Mucosa of rectum (tissue), 2 donors: ENCODE results near the gene KCNJ12.
"Not testable (repeated sequence)": the region's sequence is repeated elsewhere in the genome, so short reads cannot be mapped to it uniquely, and the experiment has no call there.

Experiments used
- H3K27ac ChIP-seq, 2 donors: one replicate each; pipeline ENCODE4 v1.7.0; 2013; ENCODE audit warnings: inconsistent platforms in 2 of 2, low read depth in 2 of 2, low read length in 2 of 2
- H3K27me3 ChIP-seq, 2 donors: one replicate each; pipeline ENCODE4 v1.7.0; 2013; ENCODE audit warnings: low read length in 2 of 2; ENCODE audit not compliant: control insufficient read depth in 2 of 2, insufficient read depth in 2 of 2
- H3K36me3 ChIP-seq, 2 donors: one replicate each; pipeline ENCODE4 v1.7.0; 2013; ENCODE audit warnings: low read length in 2 of 2; ENCODE audit not compliant: control insufficient read depth in 2 of 2, insufficient read depth in 2 of 2
- H3K4me1 ChIP-seq, 2 donors: one replicate each; pipeline ENCODE4 v1.7.0; 2013; ENCODE audit warnings: low read length in 2 of 2, mild to moderate bottlenecking in 1 of 2; ENCODE audit not compliant: control insufficient read depth in 2 of 2, insufficient read depth in 2 of 2
- H3K4me3 ChIP-seq, 2 donors: one replicate each; pipeline ENCODE4 v1.7.0; 2013; ENCODE audit warnings: low read length in 2 of 2
- H3K9ac ChIP-seq, 2 donors: one replicate each; pipeline ENCODE4 v1.7.0; 2013; ENCODE audit warnings: low read length in 2 of 2, low read depth in 1 of 2, mild to moderate bottlenecking in 1 of 2
- H3K9me3 ChIP-seq, 2 donors: one replicate each; pipeline ENCODE4 v1.7.0; 2013; ENCODE audit warnings: low read length in 2 of 2; ENCODE audit not compliant: control insufficient read depth in 2 of 2
- donor health status: healthy.
- donor health status: Normal muscosa, but diverticular disease.

The KCNJ12 gene

DNA sequence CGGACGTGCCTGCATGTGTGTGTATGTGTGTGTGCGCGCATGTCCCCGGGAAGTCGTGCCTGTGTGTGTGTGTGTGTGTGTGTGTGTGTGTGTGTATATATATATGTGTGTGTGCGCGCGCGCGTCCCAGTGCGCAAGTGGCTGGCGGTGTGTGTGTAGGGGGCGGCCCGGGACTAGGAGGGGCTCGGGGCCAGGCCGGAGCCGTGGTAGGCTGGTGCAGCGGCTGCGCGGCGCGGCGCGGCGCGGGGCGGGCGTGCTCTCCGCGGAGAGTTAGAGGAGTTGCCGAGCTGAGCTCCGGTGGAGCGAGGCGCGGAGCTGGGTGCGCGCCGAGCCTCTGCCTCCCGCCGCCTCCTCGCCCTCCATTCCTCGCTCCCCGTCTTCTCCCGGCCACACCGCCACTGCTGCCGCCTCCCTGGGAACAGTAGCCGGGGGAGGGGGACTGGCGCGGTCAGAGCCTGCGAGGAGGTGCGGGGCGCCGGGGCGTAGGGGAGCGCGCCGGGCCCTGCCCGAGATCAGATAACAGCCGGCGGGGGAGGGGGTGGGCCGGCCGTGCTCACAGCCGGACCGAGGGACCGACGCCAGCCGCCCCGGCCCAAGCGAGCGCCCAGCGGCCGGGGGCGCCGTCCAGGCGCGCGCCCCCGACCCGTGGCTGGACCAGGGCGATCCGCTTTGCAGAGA, at the start of gene KCNJ12:
TSS of gene KCNJ12 (plus strand) at position 277 of the 678 bp plus-strand sequence. CDS start 38,986 bp downstream, outside the sequence.
- H3K9me3 ChIP-seq = no peaks in the 10 kb centered on the region
- H3K36me3 ChIP-seq = no peaks in the 10 kb centered on the region
- H3K9ac ChIP-seq = peak within 1 kb of the TSS in 1 of 2 donors; percentile 3
- no peak within 1 kb of the TSS for H3K27ac ChIP-seq
- H3K27me3 ChIP-seq = peaks cover 8 to 10% of the 10 kb centered on the region in 2 donors
- H3K4me3 ChIP-seq = peak within 1 kb of the TSS; percentile 39 to 48
- peaks cover 13 to 21% of the 10 kb centered on the region in 2 donors for H3K4me1 ChIP-seq

DNA sequence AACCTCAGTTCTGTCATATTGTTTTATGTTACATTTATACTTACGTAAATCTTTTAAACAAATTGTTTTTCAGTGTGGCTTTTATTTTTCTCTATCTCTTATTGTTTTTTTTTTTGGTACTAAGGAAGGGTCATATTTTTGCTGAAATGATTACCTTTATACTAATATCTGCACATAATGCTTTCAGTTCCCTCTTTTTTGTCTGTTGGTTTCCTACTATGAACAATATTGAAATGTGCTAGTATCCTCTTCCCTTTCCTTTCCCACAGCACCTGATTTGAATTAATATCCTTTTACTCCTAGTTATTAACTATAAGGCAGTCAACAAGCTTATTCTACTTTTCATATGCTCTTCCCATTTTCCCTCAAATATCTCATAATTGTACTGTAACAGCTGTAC, 48.2 kb upstream of the KCNJ12 start:
- not testable (repeated sequence) for H3K4me1 ChIP-seq, H3K36me3 ChIP-seq, H3K27me3 ChIP-seq, H3K27ac ChIP-seq, H3K9ac ChIP-seq, H3K4me3 ChIP-seq, H3K9me3 ChIP-seq

DNA sequence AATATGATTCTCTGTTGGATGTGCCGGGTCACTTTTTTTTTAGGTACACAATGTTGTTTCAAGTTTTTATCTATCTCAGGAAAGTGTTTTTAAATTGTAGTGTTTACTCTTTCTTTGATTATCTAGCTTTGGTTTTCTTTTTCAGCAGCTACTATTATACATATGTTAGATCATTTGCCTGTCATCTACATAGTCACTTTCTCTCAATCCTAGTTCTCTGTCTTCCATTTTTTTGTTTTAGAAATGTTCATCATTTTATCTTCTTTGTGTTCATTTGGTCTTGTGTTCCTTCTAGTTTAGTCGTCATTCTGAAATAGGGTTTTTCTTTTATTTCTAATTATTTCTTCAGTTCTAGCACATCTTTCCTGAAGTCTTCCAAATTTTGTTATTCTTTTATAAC, 47.4 kb upstream of the KCNJ12 start:
- H3K4me1 ChIP-seq, H3K9me3 ChIP-seq, H3K36me3 ChIP-seq, H3K27ac ChIP-seq, H3K27me3 ChIP-seq, H3K9ac ChIP-seq, H3K4me3 ChIP-seq: not testable (repeated sequence)

DNA sequence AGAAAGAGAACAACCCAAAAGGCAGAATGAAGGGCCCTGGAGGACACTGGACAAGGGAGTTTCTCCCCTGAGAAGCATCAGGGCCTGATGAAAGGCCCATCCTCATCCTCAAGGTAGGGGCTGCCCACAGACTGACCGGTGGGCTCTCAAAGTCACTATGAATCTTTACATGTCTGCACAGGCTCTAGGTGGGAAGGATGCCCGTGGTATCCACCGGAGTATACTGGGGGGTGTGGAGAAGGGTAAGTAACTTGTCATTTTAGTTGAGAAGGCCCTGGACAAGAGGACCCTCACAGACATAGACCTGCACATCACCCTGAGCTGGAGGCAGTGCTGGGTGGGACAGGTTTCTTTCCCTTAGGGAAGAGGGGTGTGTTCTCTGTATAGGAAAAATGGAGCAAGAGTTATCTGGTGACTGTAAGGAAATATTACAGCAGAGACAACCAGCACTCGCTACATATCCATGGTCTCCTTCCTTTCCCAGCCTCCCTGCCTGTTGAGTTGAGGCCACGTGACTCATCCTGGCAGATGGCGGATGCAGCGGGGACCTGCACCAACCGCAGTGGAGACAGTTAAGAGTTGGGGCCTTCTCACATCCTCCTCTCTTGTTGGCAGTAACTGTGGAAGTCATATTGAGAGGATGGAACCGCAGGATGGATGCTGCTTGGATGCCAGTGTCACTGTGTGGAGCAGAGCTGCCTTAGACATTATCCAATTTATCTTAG, 45.6 kb upstream of the KCNJ12 start:
- Histone ChIP-seq H3K9me3 (no peaks in the 10 kb centered on the region), H3K27me3 (no peaks in the 10 kb centered on the region), H3K27ac (no peak overlapping the region), H3K36me3 (no peaks in the 10 kb centered on the region), H3K4me3 (no peak overlapping the region), H3K4me1 (no peaks in the 10 kb centered on the region), H3K9ac (no peak overlapping the region)

DNA sequence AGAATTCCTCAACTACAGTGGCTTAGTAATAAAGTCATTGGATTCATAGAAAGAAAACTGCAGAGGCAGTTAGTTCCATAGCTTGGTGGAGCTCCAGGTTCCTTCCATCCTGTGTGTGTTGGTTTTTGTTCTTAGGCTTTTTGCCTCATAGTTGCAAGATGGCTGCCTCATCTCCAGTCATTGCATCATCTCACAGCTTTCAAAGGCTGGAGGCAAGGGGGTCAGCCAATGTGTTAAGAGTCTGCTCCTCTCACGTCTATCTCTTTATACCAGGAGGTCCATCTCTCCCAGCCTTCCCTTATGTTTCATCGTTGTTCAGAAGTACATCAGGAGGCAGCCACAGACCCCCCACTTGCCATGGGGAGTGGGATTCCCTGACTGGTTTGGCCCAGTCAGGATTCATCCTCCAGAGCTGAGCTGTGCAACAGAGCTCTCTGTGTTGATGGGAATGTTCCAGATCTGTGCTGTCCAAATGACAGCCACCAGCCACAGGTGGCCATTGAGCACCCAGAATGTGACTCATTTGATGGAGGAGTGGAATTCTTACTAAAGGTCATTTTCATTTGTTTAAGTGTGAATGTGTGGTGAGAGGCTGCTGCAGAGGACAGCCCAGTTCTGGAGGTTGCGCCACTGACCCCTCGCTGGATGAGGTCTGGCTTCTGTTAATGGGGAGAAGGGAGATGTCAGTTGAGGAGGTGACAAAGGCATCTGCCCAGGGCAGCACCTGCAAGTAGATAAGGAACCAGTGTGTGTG, 39.4 kb upstream of the KCNJ12 start:
- not testable (repeated sequence) for H3K4me1 ChIP-seq, H3K9ac ChIP-seq, H3K27ac ChIP-seq, H3K4me3 ChIP-seq, H3K36me3 ChIP-seq, H3K27me3 ChIP-seq, H3K9me3 ChIP-seq

DNA sequence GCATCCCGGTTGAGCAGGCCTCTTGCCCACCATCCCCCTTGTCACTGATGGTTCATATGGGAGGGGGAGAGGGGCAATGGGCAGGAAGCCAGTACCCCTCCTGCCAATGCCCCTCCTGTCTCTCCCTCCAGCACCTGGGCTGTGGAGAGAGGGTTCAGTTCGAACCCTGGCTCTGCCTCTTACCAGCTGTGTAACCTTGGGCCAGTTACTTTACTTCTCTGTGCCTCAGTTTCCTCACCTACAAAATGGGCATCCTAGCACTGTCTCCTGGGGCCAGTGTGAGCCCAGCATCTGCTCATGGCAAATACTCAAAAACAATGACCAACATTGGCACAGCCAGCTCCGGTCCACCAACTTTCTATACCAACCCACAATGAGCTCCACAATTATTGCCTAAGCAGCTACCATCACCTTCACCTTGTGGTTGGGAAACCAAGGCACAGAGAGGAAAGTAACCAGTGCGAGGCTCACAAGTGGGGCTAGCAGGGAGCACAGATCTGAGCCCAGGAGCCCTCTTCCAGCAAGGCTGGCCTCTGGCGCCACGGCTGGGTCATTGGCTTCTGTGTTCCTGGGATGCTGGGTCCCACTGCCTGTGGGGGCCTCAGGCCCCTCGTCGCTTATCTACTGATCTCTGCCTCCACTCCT, 38.1 kb upstream of the KCNJ12 start:
- H3K4me3 ChIP-seq, H3K9me3 ChIP-seq, H3K9ac ChIP-seq, H3K27me3 ChIP-seq, H3K4me1 ChIP-seq, H3K27ac ChIP-seq, H3K36me3 ChIP-seq: not testable (repeated sequence)

DNA sequence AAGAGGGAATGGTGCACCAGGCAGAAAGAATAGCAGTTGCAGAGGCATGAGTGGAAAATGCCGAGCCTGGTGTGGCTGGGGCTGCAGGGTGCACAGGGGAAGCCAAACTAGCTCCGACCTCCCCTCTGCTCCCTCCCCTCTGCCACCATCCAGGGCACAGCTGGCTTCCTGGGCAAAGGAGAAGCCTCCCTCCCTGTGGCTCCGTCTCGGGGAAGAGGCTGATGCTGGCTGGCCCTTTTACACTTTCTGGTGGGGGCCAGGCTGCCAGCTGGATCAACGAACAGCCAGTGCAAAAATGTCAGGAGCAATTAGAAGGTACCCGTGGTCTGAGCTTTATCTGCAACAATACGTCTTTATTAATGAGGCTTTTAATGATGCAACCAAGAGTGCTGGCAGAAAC, 37.1 kb upstream of the KCNJ12 start:
- no peak overlapping the region for H3K27ac ChIP-seq
- no peaks in the 10 kb centered on the region for H3K9me3 ChIP-seq
- no peak overlapping the region for H3K9ac ChIP-seq
- no peaks in the 10 kb centered on the region for H3K27me3 ChIP-seq
- H3K4me3 ChIP-seq = no peak overlapping the region
- H3K36me3 ChIP-seq = no peaks in the 10 kb centered on the region
- H3K4me1 ChIP-seq = no peaks in the 10 kb centered on the region

DNA sequence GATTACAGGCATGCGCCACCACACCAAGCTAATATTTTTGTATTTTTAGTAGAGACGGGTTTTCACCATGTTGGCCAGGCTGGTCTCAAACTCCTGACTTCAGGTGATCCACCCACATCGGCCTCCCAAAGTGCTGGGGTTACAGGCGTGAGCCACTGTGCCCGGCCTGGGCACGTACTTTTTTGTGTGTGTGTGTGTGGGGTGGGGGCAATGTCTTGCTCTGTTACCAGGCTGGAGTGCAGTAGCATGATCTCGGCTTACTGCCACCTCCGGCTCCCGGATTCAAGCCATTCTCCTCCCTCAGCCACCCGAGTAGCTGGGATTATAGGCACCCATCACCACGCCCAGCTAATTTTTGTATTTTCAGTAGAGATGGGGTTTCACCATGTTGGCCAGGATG, 36.6 kb upstream of the KCNJ12 start:
- H3K9ac ChIP-seq, H3K4me1 ChIP-seq, H3K27ac ChIP-seq, H3K27me3 ChIP-seq, H3K36me3 ChIP-seq, H3K4me3 ChIP-seq, H3K9me3 ChIP-seq: not testable (repeated sequence)

DNA sequence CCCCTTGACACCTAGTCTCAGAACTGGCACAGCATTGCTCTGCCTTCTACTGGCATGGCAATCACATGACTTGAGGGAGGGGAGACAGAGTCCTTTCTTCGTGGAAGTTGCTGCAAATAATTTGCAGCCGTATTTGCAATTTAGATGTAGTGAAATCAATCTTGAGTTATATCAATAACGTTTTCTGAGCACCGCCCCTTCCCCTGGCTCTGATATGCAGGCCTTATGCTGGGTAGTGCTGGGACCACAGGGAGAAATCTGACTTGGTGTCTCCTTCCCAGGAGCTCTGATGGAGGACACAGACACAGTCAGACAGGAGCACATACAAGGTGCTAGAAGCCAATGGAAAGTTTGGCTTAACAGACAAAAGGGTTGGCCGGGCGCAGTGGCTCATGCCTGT, 35.8 kb upstream of the KCNJ12 start:
- H3K4me3 ChIP-seq, H3K36me3 ChIP-seq, H3K9ac ChIP-seq, H3K27ac ChIP-seq, H3K4me1 ChIP-seq, H3K27me3 ChIP-seq, H3K9me3 ChIP-seq: not testable (repeated sequence)

DNA sequence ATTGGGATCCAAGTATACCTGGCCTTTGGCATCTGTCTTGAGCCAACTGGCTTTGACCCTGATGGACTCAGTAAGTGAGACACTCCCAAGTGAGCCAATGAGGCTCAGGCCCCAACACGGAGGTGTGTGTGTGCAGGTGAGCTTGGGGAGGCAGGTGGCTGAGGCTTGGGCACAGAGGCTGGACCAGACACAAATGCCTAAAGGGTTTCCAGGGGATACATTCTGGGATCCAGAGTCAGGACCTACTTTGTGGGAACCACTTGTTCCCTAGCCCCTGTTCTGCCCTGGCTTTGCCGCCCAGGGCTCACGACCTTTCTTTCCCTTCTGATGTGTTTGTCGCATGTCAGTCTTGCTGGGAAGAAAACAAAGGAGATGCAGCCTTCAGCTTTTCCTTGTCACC, 34.9 kb upstream of the KCNJ12 start:
- not testable (repeated sequence) for H3K27me3 ChIP-seq, H3K27ac ChIP-seq, H3K9ac ChIP-seq, H3K9me3 ChIP-seq, H3K4me1 ChIP-seq, H3K4me3 ChIP-seq, H3K36me3 ChIP-seq
